IPS DF 4.7 (cell line): ENCODE results near the gene SGSM1.

Experiments
- DNase-seq: peaks from one replicate; pipeline ENCODE4 v3.0.0-alpha.2; 2013; ENCODE audit warnings: low spot score; ENCODE audit errors: extremely low read depth

Gene SGSM1

DNA sequence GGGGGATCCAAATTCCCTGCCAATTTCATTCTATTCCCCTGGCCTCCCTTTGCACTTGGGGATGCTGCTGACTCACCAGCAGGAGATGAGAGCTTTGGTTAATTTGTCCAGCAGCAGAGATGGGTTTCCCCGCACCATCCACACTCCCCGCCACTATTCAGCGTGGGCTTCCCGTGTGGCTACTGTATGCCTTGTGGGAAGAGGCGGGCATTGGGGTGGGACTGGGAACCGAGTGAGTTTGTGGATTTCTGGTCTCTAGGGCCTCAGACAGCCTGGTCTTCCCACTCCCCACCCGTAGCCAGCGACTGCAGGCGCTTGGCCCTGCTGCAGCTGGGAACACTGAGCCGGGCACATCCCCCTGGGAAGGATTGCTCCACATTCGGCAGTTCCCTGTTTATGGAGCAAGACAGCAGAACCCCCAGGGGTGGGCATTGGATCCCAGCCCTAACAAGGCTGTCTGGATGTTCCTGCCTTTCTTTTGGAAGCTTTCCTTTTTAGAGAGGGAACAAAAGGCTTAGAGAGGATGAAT is 169.9 kb downstream of the SGSM1 start:
- no peak for DNase-seq

GRCh38 chr22:24976442-24977218 is 170.6 kb downstream of the SGSM1 start:
- DNase-seq = no peak
